ENCODE data around the gene CTXND1. TPM values are rescaled to one million over a fixed set of nuclear protein-coding genes. Genes with fewer than 3 reads are reported as not detected.

CTXND1 gene
- total RNA-seq, 3 donors from 2014 or later (not counting 1 experiment from before 2014, with no cell fraction given), result not detected

- Histone ChIP-seq H3K4me1 (ENCODE audit: control insufficient read depth, insufficient read depth, low read length) (no peaks in the 10 kb centered on the region), H3K27ac (ENCODE audit: low read length) (no peak overlapping the region), H3K36me3 (ENCODE audit: control insufficient read depth, insufficient read depth, low read length) (no peaks in the 10 kb centered on the region), H3K9me3 (ENCODE audit: control insufficient read depth, insufficient read depth, low read length) (no peaks in the 10 kb centered on the region), H3K4me3 (ENCODE audit: low read length) (no peak overlapping the region), H3K27me3 (ENCODE audit: control insufficient read depth, insufficient read depth, low read length) (peaks cover 2% of the 10 kb centered on the region)
- ATAC-seq (no peak), DNase-seq (no peak)
- intact Hi-C loops (cut with micrococcal nuclease), result no loop called here
- H3K36me3 Mint-ChIP-seq, result no peaks in the 10 kb centered on the region
- WGBS (ENCODE audit: insufficient coverage), result 67% methylated on average over 1 of the region's 2 CpGs
- H3K4me1 Mint-ChIP-seq, result no peaks in the 10 kb centered on the region
- no peak overlapping the region for H3K4me3 Mint-ChIP-seq
- H3K9me3 Mint-ChIP-seq, result no peaks in the 10 kb centered on the region
- H3K27ac Mint-ChIP-seq, result no peak overlapping the region
- peaks cover 24 to 46% of the 10 kb centered on the region in 2 donors for H3K27me3 Mint-ChIP-seq (ENCODE audit: low read depth in 2 of 2)
- no peak for TF ChIP-seq CTCF (IDR thresholded peaks at IDR 0.05)
Measured at GRCh38 chr15:80231371-80231770, 20.6 kb downstream of the CTXND1 start.

- ATAC-seq (no peak), DNase-seq (no peak)
- H3K9me3 ChIP-seq (ENCODE audit: control insufficient read depth, insufficient read depth, low read length), result no peaks in the 10 kb centered on the region
- Mint-ChIP-seq H3K27ac (no peak overlapping the region), H3K4me3 (no peak overlapping the region), H3K4me1 (no peaks in the 10 kb centered on the region), H3K36me3 (no peaks in the 10 kb centered on the region), H3K9me3 (peaks cover 0 to 3% of the 10 kb centered on the region in 2 donors), H3K27me3 (ENCODE audit: low read depth in 2 of 2) (peaks cover 26 to 59% of the 10 kb centered on the region in 2 donors)
- 91% methylated on average over 7 of the region's 7 CpGs for WGBS (ENCODE audit: insufficient coverage)
- no peaks in the 10 kb centered on the region for H3K4me1 ChIP-seq (ENCODE audit: control insufficient read depth, insufficient read depth, low read length)
- H3K36me3 ChIP-seq (ENCODE audit: control insufficient read depth, insufficient read depth, low read length), result no peaks in the 10 kb centered on the region
- intact Hi-C loops (cut with micrococcal nuclease), result no loop called here
- H3K27ac ChIP-seq (ENCODE audit: low read length), result no peak overlapping the region
- H3K27me3 ChIP-seq (ENCODE audit: control insufficient read depth, insufficient read depth, low read length), result peaks cover 4% of the 10 kb centered on the region
- no peak for TF ChIP-seq CTCF (IDR thresholded peaks at IDR 0.05)
- no peak overlapping the region for H3K4me3 ChIP-seq (ENCODE audit: low read length)
Measured at GRCh38 chr15:80228959-80229610, 22.9 kb downstream of the CTXND1 start.

- H3K9me3 Mint-ChIP-seq, result no peaks in the 10 kb centered on the region
- H3K4me1 ChIP-seq (ENCODE audit: control insufficient read depth, insufficient read depth, low read length), result no peaks in the 10 kb centered on the region
- H3K27me3 Mint-ChIP-seq (ENCODE audit: low read depth in 2 of 2), result peaks cover 9 to 14% of the 10 kb centered on the region in 2 donors
- H3K27me3 ChIP-seq (ENCODE audit: control insufficient read depth, insufficient read depth, low read length), result no peaks in the 10 kb centered on the region
- DNase-seq (no peak), ATAC-seq (no peak)
- H3K4me3 Mint-ChIP-seq, result no peak overlapping the region
- H3K9me3 ChIP-seq (ENCODE audit: control insufficient read depth, insufficient read depth, low read length), result no peaks in the 10 kb centered on the region
- no peaks in the 10 kb centered on the region for H3K36me3 Mint-ChIP-seq
- H3K4me3 ChIP-seq (ENCODE audit: low read length), result no peak overlapping the region
- no peak for TF ChIP-seq CTCF (IDR thresholded peaks at IDR 0.05)
- WGBS (ENCODE audit: insufficient coverage), result 80% methylated on average over 1 of the region's 2 CpGs
- H3K4me1 Mint-ChIP-seq, result no peaks in the 10 kb centered on the region
- intact Hi-C loops (cut with micrococcal nuclease), result no loop called here
- no peaks in the 10 kb centered on the region for H3K36me3 ChIP-seq (ENCODE audit: control insufficient read depth, insufficient read depth, low read length)
- no peak overlapping the region for H3K27ac Mint-ChIP-seq
- H3K27ac ChIP-seq (ENCODE audit: low read length), result no peak overlapping the region
Measured at GRCh38 chr15:80219955-80220354, 32.1 kb downstream of the CTXND1 start.
